Immature natural killer cell (primary cell): ENCODE data around the gene MAGED4B. TPM values are rescaled to one million over a fixed set of nuclear protein-coding genes. Genes with fewer than 3 reads are reported as not detected.
"Not testable (repeated sequence)": the region's sequence is repeated elsewhere in the genome, so short reads cannot be mapped to it uniquely, and the experiment has no call there.

Experiments
- DNase-seq, 3 donors: peaks; one replicate each; pipeline ENCODE4 v3.0.0; 2022; ENCODE audit warnings: mixed read lengths in 1 of 3
- H3K27ac Mint-ChIP-seq, 6 donors: one replicate each; pipeline ENCODE4 v1.8.0; 2020; ENCODE audit warnings: mixed read lengths in 6 of 6, mild to moderate bottlenecking in 5 of 6, inconsistent platforms in 4 of 6, moderate library complexity in 3 of 6
- H3K27me3 Mint-ChIP-seq, 3 donors: one replicate each; pipeline ENCODE4 v1.8.0; 2020 to 2021; ENCODE audit warnings: low read depth in 3 of 3, mild to moderate bottlenecking in 3 of 3, mixed read lengths in 3 of 3, moderate library complexity in 3 of 3, inconsistent platforms in 1 of 3
- H3K36me3 Mint-ChIP-seq, 3 donors: one replicate each; pipeline ENCODE4 v1.8.0; 2020; ENCODE audit warnings: mixed read lengths in 3 of 3, inconsistent platforms in 2 of 3, mild to moderate bottlenecking in 2 of 3
- H3K4me1 Mint-ChIP-seq, 2 donors: one replicate each; pipeline ENCODE4 v1.8.0; 2020; ENCODE audit warnings: inconsistent platforms in 2 of 2, mild to moderate bottlenecking in 2 of 2, mixed read lengths in 2 of 2, moderate library complexity in 1 of 2
- H3K4me3 Mint-ChIP-seq, 5 donors: one replicate each; pipeline ENCODE4 v1.8.0; 2020; ENCODE audit warnings: mild to moderate bottlenecking in 5 of 5, mixed read lengths in 5 of 5, inconsistent platforms in 3 of 5, moderate library complexity in 3 of 5
- H3K9me3 Mint-ChIP-seq, 6 donors: one replicate each; pipeline ENCODE4 v1.8.0; 2020; ENCODE audit warnings: mild to moderate bottlenecking in 6 of 6, mixed read lengths in 6 of 6, inconsistent platforms in 4 of 6, moderate library complexity in 3 of 6
- polyA plus RNA-seq, 3 donors: library from polyadenylated mRNA; unstranded; fragments of 300-500 nt; fragmentation: Illumina TruSeq; gene quantifications; one replicate each; pipeline ENCODE4 v1.2.3, GENCODE V29; 2021

The MAGED4B gene
- not detected for polyA plus RNA-seq

- not testable (repeated sequence) for H3K36me3 Mint-ChIP-seq, H3K4me1 Mint-ChIP-seq, H3K4me3 Mint-ChIP-seq, DNase-seq, H3K27ac Mint-ChIP-seq, H3K27me3 Mint-ChIP-seq, H3K9me3 Mint-ChIP-seq
These were observed at the start of gene MAGED4B for GRCh38 chrX:52068666-52069640. Gene MAGED4B, minus strand, starts transcription at chrX:52069183. Its CDS starts 1,011 bp downstream, at chrX:52068172.

- Mint-ChIP-seq H3K4me3 (no peak overlapping the region), H3K27ac (no peak overlapping the region), H3K27me3 (peaks cover 0 to 10% (median 1%) of the 10 kb centered on the region in 3 donors), H3K9me3 (no peaks in the 10 kb centered on the region), H3K4me1 (no peaks in the 10 kb centered on the region), H3K36me3 (no peaks in the 10 kb centered on the region)
- DNase-seq: no peak
These were observed 49.3 kb upstream of the MAGED4B start for GRCh38 chrX:52118262-52118661.

- H3K27ac Mint-ChIP-seq: no peak overlapping the region
- no peaks in the 10 kb centered on the region for H3K9me3 Mint-ChIP-seq
- H3K27me3 Mint-ChIP-seq: peaks cover 0 to 7% (median 3%) of the 10 kb centered on the region in 3 donors
- H3K4me3 Mint-ChIP-seq: no peak overlapping the region
- DNase-seq: no peak
- H3K4me1 Mint-ChIP-seq: no peaks in the 10 kb centered on the region
- H3K36me3 Mint-ChIP-seq: no peaks in the 10 kb centered on the region
These were observed 13.6 kb upstream of the MAGED4B start for GRCh38 chrX:52082578-52082977.

DNA sequence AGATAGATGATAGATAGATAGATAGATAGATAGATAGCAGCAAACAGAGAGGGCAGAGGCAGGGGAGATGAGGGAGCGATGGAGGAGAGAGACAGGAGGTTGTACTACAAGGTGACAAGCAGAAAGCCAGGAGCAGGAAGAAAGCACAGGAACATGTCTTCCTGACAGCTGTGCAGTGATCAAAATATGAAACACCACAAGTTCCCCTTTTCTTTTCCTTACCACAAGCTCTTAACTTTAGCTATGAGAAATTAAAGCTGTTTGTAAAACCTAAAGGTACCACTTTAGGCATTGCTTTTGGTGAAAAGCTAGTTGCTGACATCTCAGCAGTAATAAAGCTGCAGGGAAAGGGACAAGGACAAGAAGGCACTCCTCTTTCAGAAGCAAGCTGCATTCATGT is 9.1 kb upstream of the MAGED4B start:
- H3K4me3 Mint-ChIP-seq: no peak overlapping the region
- peaks cover 0 to 3% (median 0%) of the 10 kb centered on the region in 3 donors for H3K27me3 Mint-ChIP-seq
- H3K36me3 Mint-ChIP-seq: no peaks in the 10 kb centered on the region
- DNase-seq: no peak
- no peak overlapping the region for H3K27ac Mint-ChIP-seq
- no peaks in the 10 kb centered on the region for H3K4me1 Mint-ChIP-seq
- no peaks in the 10 kb centered on the region for H3K9me3 Mint-ChIP-seq

GRCh38 chrX:52042288-52042687 is 26.7 kb downstream of the MAGED4B start:
- DNase-seq, H3K9me3 Mint-ChIP-seq, H3K36me3 Mint-ChIP-seq, H3K4me1 Mint-ChIP-seq, H3K4me3 Mint-ChIP-seq, H3K27me3 Mint-ChIP-seq, H3K27ac Mint-ChIP-seq: not testable (repeated sequence)

- Mint-ChIP-seq H3K27ac (no peak overlapping the region), H3K4me3 (no peak overlapping the region), H3K9me3 (no peaks in the 10 kb centered on the region), H3K4me1 (no peaks in the 10 kb centered on the region), H3K27me3 (peaks cover 2 to 14% (median 6%) of the 10 kb centered on the region in 3 donors), H3K36me3 (no peaks in the 10 kb centered on the region)
- DNase-seq: no peak
These were observed 34.8 kb downstream of the MAGED4B start for GRCh38 chrX:52034211-52034610.

DNA sequence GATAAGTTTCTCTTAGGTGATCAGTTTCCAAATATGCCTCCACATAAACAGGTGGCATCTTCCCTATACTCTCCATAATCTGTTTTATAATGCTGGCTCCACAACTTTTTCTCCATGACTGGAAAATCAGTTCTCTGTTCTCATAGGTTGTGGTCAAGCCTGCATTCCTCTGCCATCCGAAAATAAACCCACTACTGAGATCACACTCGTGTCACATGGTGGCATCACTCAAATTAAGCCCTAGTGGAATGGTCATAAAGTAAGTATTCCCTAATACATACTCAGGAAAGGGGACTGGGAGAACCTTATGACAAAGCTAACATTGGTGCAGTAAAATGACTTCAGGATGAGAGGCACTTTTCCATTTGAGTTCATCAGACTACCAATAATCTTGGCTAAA is 37.6 kb downstream of the MAGED4B start:
- H3K27me3 Mint-ChIP-seq: peaks cover 4 to 14% (median 11%) of the 10 kb centered on the region in 3 donors
- DNase-seq: no peak
- peaks cover 0 to 3% (median 0%) of the 10 kb centered on the region in 6 donors for H3K9me3 Mint-ChIP-seq
- H3K4me3 Mint-ChIP-seq: no peak overlapping the region
- no peaks in the 10 kb centered on the region for H3K36me3 Mint-ChIP-seq
- H3K27ac Mint-ChIP-seq: no peak overlapping the region
- no peaks in the 10 kb centered on the region for H3K4me1 Mint-ChIP-seq

GRCh38 chrX:52015794-52016193 is 53.2 kb downstream of the MAGED4B start:
- no peak for DNase-seq
- peaks cover 2 to 22% (median 9%) of the 10 kb centered on the region in 3 donors for H3K27me3 Mint-ChIP-seq
- H3K9me3 Mint-ChIP-seq: no peaks in the 10 kb centered on the region
- no peak overlapping the region for H3K4me3 Mint-ChIP-seq
- H3K27ac Mint-ChIP-seq: no peak overlapping the region
- H3K4me1 Mint-ChIP-seq: no peaks in the 10 kb centered on the region
- no peaks in the 10 kb centered on the region for H3K36me3 Mint-ChIP-seq

Other genes starting within 250 kb of the MAGED4B start
- 10 to 100 TPM; 23.3 to 56.0 (median 31.2) TPM for gene MAGED1, start 175.6 kb downstream of the MAGED4B start, polyA plus RNA-seq
- not detected for gene MAGED4, start 115.7 kb upstream of the MAGED4B start, polyA plus RNA-seq